ENCODE measurements around the gene THADA.
"Not testable (repeated sequence)": the region's sequence is repeated elsewhere in the genome, so short reads cannot be mapped to it uniquely, and the experiment has no call there.

The THADA gene

DNA sequence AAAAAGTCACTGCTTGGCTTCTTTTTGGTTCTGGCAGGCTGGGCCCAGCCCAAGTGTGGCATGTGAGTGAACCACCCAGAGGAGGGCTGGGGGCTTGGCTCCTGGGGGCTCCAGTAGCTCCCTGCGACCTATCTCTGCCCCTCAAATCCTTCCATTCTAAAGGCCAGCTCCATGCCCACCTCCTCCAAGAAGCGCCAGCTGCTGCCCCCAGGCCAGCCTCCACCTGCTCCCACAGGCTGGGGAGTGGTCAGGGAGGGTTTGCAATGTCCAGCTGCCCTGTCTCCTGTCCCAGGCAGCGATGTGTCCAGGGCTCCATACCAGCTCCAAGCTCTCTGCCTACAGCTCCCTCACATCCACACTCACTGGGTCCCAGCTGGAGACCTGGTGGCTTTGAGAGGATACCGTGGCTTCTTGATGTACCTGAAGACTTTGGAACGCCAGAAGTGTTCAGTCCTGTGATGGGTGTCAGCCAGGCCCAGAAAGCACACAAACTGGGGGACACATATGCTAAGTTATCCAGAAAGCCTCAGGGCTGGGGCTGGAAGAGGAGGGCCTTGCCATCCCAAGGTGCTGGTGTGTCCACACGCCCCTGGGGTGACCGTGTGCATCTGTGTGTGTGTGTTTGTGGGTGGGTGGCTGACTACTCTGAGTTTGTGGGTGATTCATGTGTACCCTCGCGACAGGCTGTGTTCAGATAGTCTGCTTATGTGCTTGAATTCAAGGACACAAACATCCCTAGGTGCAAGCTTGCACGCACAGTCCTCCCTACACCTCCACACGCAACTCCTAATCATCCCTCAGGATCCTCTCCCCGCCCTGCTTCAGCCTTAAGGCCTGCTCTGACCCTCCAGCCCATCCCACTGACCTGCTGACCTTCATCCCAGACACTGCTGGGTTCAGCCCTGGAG is 402.8 kb downstream of the THADA start:
- DNase-seq (ENCODE audit: low read depth in 2 of 2, low spot score in 1 of 2), result no peak

GRCh38 chr2:43191947-43192516 is 403.8 kb downstream of the THADA start:
- DNase-seq (ENCODE audit: low read depth in 2 of 2, low spot score in 1 of 2), result no peak

DNA sequence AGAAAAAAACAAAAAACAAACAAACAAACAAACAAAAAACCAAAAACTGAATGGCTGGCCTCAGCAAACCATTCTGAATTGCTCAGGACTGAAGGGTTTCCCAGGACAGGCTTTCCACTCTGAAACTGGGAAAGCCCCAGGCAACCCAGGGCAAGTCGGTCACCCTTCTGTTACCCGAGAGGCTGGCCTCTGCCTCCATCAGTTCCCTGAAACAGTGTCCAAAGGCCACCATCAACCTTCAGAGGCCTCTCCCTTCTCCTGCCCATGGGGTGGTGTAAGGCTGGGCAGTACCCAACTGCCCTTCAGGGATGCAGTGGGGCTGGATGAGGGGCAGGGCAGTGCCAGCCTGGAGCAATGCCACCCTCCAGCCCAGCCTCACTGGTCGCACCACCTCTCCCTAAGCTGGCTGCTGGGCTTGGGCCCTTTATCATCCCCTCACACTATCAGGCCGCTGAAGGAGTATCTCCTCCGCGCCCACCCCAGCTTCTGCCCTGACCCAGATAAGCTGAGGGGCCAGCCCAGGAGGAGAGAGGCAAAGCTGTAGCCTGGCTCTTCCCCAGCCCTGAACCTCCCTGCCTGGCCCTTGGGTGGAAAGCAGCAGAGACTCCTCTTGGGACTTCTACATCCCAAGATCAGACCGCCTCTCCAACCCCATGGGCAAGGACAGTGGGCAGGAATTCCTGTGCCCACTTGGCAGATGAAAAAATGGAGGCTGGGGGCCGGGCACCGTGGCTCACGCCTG is 405.4 kb downstream of the THADA start:
- DNase-seq (ENCODE audit: low read depth in 2 of 2, low spot score in 1 of 2), result no peak

DNA sequence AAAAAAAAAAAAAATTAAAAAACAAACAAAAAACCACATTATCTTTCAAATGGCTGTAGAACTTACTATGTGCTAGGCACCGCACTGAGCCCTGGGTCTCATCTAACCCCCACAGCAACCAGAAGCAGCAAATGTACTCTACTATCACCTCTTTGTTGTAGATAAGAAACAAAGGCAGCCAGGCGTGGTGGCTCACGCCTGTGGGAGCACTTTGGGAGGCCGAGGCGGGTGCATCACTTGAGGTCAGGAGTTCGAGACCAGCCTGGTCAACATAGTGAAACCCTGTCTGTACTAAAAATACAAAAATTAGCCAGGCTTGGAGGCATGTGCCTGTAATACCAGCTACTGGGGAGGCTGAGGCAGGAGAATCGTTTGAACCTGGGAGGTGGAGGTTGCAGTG is 406.0 kb downstream of the THADA start:
- DNase-seq (ENCODE audit: low read depth in 2 of 2, low spot score in 1 of 2), result not testable (repeated sequence)

- no peak for DNase-seq (ENCODE audit: low read depth in 2 of 2, low spot score in 1 of 2)
Observed at GRCh38 chr2:43188561-43189386, 407.1 kb downstream of the THADA start.

DNA sequence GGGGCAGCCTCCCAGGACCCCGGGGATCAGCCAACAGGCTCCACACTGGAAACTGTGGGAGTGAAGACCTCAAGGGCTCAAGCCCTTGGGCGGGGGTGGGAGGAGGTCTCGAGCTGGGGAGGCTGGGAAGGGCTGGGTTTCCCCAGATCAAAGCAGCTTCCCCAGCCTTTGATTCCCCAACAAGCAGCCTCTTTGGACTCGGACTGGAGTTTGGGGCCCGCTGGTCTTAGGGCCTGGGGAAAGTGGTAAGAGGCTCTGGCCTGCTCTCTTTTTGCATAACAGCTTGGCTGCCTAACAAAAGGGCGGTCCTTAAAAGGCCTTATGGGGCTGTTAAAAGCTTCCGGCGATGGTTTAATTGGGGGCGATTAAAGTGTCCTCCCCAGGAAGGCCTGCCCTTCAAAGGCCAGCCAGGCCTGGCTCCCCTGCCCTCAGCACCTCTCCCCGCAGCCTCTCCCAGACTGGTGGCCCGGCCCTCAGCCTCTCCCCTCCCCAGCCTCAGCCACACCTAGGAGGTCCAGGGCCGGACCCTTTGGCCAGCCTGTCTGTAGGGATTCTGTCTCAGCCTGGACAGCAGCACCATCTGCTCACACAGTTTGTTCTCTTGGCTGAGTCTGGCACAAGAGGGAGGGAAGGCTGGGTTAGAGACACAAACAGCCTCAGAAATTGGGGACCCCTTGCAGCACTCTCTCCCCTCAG is 409.0 kb downstream of the THADA start:
- DNase-seq (ENCODE audit: low read depth in 2 of 2, low spot score in 1 of 2), result no peak

DNA sequence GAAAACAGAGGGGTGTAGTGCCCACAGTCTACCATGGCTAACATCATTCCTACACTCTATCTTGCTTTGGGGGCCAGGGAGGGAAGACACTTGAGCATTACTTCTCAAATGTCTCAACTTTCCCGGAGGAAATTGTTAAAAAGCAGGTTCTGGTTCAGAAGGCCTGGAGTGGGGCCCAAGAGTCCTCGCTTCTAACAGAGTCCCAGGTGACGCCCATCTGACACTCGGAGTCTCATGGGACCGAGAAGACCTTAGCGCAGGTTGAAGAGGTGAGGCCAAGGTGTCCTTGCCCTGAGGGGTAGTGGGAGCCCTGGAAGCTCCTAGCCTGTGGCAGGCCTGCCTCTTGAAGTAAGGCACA is 409.5 kb downstream of the THADA start:
- DNase-seq (ENCODE audit: low read depth in 2 of 2, low spot score in 1 of 2), result no peak

DNA sequence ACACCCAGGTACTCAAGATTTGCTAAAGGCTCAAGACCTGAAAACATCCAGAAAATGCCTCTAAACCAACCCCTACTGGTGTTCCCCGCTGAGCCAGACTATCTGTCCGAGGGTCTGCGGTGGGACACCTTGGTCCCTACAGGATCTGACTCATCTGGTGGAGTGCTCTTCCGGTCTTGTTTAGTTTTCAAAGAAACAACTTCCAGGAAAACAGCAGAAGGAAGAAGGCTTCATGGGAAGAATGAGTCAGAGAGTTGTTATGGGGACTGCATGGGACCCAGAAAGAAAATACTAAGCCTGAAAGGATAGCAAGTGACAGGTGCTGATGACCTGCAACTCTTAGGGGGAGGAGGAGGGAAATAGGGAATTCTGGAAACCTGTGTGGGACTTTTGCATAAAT is 410.7 kb downstream of the THADA start:
- no peak for DNase-seq (ENCODE audit: low read depth in 2 of 2, low spot score in 1 of 2)

- DNase-seq (ENCODE audit: low read depth in 2 of 2, low spot score in 1 of 2), result no peak
Observed at GRCh38 chr2:43184339-43184895, 411.4 kb downstream of the THADA start.

DNA sequence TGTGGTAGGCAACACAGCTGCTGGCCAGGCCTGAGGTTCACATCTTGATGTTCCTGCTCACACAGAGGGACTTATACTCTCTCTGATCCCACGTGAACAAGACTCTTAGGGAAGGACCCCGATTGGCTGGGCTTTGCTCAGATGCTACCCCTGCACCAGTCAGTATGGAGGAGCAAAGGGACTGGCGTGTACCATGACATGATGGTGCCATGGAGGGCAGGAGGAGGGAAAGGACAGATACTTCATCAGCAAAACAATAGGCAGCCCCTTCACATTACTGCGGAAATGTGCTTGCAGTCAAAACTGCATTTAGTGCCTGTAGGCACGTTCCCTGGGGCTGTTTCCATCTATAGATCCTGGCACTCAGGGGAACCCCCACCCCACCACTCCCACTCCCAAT is 412.1 kb downstream of the THADA start:
- no peak for DNase-seq (ENCODE audit: low read depth in 2 of 2, low spot score in 1 of 2)

GRCh38 chr2:43180897-43181296 is 414.9 kb downstream of the THADA start:
- DNase-seq (ENCODE audit: low read depth in 2 of 2, low spot score in 1 of 2), result no peak
